ENCODE data around the gene C9orf40. TPM values are rescaled to one million over a fixed set of nuclear protein-coding genes. Genes with fewer than 3 reads are reported as not detected.

C9orf40 gene
- total RNA-seq, 1 experiment from 2014 or later, result 9.2 TPM

GRCh38 chr9:74961496-74961895 is 8.8 kb upstream of the C9orf40 start:
- intact Hi-C loops (cut with micrococcal nuclease; ENCODE audit: unreplicated experiment) (no loop called here), in situ Hi-C loops (cut with HindIII; ENCODE audit: low pct_unique_long_range_greater_than_20kb, low sequenced_read_pairs) (no loop called here)
- Histone ChIP-seq H3K27ac (ENCODE audit: low read length) (no peak overlapping the region), H3K36me3 (ENCODE audit: control insufficient read depth, insufficient read depth, low read length) (no peaks in the 10 kb centered on the region), H3K9me3 (ENCODE audit: control insufficient read depth, insufficient read depth, low read depth, low read length) (peaks cover 4% of the 10 kb centered on the region; the same call in 1 of the 2 replicates), H3K4me1 (ENCODE audit: control insufficient read depth, insufficient read depth, low read length) (no peaks in the 10 kb centered on the region), H3K4me3 (ENCODE audit: low read depth in 2 of 2, low read length in 2 of 2) (no peak overlapping the region), H3K27me3 (ENCODE audit: control insufficient read depth, insufficient read depth, low read length) (no peaks in the 10 kb centered on the region)
- BruUV-seq (replicated peaks), result no TSS peak
- no peak for ATAC-seq
- ChIA-PET POLR2A (no interaction called here), CTCF (no interaction called here)
- TF ChIP-seq POLR2AphosphoS5 (IDR thresholded peaks at IDR 0.05; ENCODE audit: low read depth, low read length), result no peak
- TF ChIP-seq REST (IDR thresholded peaks at IDR 0.05; ENCODE audit: insufficient read depth in 1 of 2, low read depth in 2 of 2, low read length in 1 of 2), result no peak
- TF ChIP-seq, protein P1, sequence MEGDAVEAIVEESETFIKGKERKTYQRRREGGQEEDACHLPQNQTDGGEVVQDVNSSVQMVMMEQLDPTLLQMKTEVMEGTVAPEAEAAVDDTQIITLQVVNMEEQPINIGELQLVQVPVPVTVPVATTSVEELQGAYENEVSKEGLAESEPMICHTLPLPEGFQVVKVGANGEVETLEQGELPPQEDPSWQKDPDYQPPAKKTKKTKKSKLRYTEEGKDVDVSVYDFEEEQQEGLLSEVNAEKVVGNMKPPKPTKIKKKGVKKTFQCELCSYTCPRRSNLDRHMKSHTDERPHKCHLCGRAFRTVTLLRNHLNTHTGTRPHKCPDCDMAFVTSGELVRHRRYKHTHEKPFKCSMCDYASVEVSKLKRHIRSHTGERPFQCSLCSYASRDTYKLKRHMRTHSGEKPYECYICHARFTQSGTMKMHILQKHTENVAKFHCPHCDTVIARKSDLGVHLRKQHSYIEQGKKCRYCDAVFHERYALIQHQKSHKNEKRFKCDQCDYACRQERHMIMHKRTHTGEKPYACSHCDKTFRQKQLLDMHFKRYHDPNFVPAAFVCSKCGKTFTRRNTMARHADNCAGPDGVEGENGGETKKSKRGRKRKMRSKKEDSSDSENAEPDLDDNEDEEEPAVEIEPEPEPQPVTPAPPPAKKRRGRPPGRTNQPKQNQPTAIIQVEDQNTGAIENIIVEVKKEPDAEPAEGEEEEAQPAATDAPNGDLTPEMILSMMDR (IDR thresholded peaks at IDR 0.05), result no peak
- TF ChIP-seq SIN3A (IDR thresholded peaks at IDR 0.05; ENCODE audit: borderline replicate concordance, insufficient read depth, low read depth, low read length), result no peak
- no peak for TF ChIP-seq TCF7L2 (IDR thresholded peaks at IDR 0.05; ENCODE audit: low read depth, low read length)
- no peak for DNase-seq (ENCODE audit: low read depth, low spot score)

DNA sequence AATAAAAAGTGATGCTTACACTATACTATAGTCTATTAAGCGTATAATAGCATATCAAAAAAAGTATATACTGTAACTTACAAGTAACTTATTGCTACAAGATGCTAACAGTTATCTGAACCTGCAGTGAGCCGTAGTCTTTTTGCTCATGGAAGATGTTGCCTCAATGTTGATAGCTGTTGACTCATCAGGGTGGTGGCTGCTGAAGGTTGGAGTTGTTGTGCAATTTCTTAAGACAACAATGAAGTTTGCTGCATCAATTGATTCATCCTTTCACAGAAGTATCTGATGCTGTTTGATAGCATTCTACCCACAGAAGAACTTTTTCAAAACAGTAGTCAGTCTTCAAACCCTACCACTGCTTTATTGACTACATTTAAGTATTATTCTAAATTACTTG is 7.8 kb upstream of the C9orf40 start:
- BruUV-seq (replicated peaks), result no TSS peak
- intact Hi-C loops (cut with micrococcal nuclease; ENCODE audit: unreplicated experiment), result no loop called here
- in situ Hi-C loops (cut with HindIII; ENCODE audit: low pct_unique_long_range_greater_than_20kb, low sequenced_read_pairs), result no loop called here

More for the DNA sequence above, 7.8 kb upstream of the C9orf40 start:
- no peaks in the 10 kb centered on the region for H3K27me3 ChIP-seq (ENCODE audit: control insufficient read depth, insufficient read depth, low read length)
- no peaks in the 10 kb centered on the region for H3K36me3 ChIP-seq (ENCODE audit: control insufficient read depth, insufficient read depth, low read length)
- ChIA-PET POLR2A (no interaction called here), CTCF (no interaction called here)
- no peak overlapping the region for H3K4me3 ChIP-seq (ENCODE audit: low read depth in 2 of 2, low read length in 2 of 2)
- no peak for ATAC-seq
- H3K4me1 ChIP-seq (ENCODE audit: control insufficient read depth, insufficient read depth, low read length), result no peaks in the 10 kb centered on the region
- TF ChIP-seq REST (IDR thresholded peaks at IDR 0.05; ENCODE audit: insufficient read depth in 1 of 2, low read depth in 2 of 2, low read length in 1 of 2) (no peak), TCF7L2 (IDR thresholded peaks at IDR 0.05; ENCODE audit: low read depth, low read length) (no peak), SIN3A (IDR thresholded peaks at IDR 0.05; ENCODE audit: borderline replicate concordance, insufficient read depth, low read depth, low read length) (no peak), POLR2AphosphoS5 (IDR thresholded peaks at IDR 0.05; ENCODE audit: low read depth, low read length) (no peak)
- TF ChIP-seq, protein P1 (IDR thresholded peaks at IDR 0.05), result no peak
- no peak for DNase-seq (ENCODE audit: low read depth, low spot score)
- H3K27ac ChIP-seq (ENCODE audit: low read length), result no peak overlapping the region
- H3K9me3 ChIP-seq (ENCODE audit: control insufficient read depth, insufficient read depth, low read depth, low read length), result peaks cover 4% of the 10 kb centered on the region; the same call in 1 of the 2 replicates

All from Panc1 (cell line).